PC-9 (cell line): ENCODE measurements around the gene CDK17. TPM values are rescaled to one million over a fixed set of nuclear protein-coding genes. Genes with fewer than 3 reads are reported as not detected.

Experiments
- BruUV-seq: library from RNA; stranded (reverse); fragments of 400-500 nt; replicated peaks from 2 replicates; lab custom pipeline; 2021; lab: Mats Ljungman, UMichigan
- CTCF ChIA-PET: fragments of 300-600 bp; sonication (Branson Sonifier 250); formaldehyde crosslinking; loops from one replicate; lab custom pipeline; 2022; ENCODE audit warnings: antibody characterized with exemption; lab: Charles Lee
- POLR2A ChIA-PET: fragments of 300-600 bp; sonication (Branson Sonifier 250); formaldehyde crosslinking; loops from one replicate; lab custom pipeline; 2022; ENCODE audit warnings: antibody characterized with exemption; ENCODE audit not compliant: unreplicated experiment; lab: Charles Lee
- DNase-seq, 2 experiments: peaks; one replicate each; pipeline versions ENCODE4 v3.0.0 to v3.0.0-alpha.2; 2015 to 2022; ENCODE audit warnings: mixed read lengths in 1 of 2
- H2AFZ ChIP-seq: fragments of 200-600 bp; sonication (generic); 2 replicates; pipeline ENCODE4 v1.8.1; 2017; ENCODE audit warnings: antibody characterized with exemption
- H3F3A ChIP-seq: fragments of 200-600 bp; sonication (generic); 2 replicates; pipeline ENCODE4 v1.8.1; 2017; ENCODE audit warnings: antibody characterized with exemption, mild to moderate bottlenecking, low read depth; ENCODE audit not compliant: insufficient read depth
- H3K27ac ChIP-seq: fragments of 200-600 bp; sonication (generic); 2 replicates; pipeline ENCODE4 v1.6.1; 2016; ENCODE audit warnings: mixed run types
- H3K27me3 ChIP-seq: fragments of 200-600 bp; sonication (generic); 2 replicates; pipeline ENCODE4 v1.6.1; 2016; ENCODE audit warnings: low read depth, mixed run types; ENCODE audit not compliant: insufficient read depth
- H3K36me3 ChIP-seq: fragments of 200-600 bp; sonication (generic); 2 replicates; pipeline ENCODE4 v1.6.1; 2016; ENCODE audit warnings: low read depth, mixed run types
- H3K4me1 ChIP-seq: fragments of 200-600 bp; sonication (generic); replicated peaks from 2 replicates; pipeline ENCODE4 v1.6.1; 2016; ENCODE audit warnings: mixed run types; ENCODE audit not compliant: insufficient read depth
- H3K4me2 ChIP-seq: fragments of 200-600 bp; sonication (generic); 2 replicates; pipeline ENCODE4 v1.6.1; 2017; ENCODE audit warnings: mixed run types
- H3K4me3 ChIP-seq: fragments of 200-600 bp; sonication (generic); 2 replicates; pipeline ENCODE4 v1.6.1; 2016; ENCODE audit warnings: mixed run types
- H3K79me2 ChIP-seq: fragments of 200-600 bp; sonication (generic); 2 replicates; pipeline ENCODE4 v1.6.1; 2017; ENCODE audit warnings: low read depth, mixed run types
- H3K9me2 ChIP-seq: fragments of 200-600 bp; sonication (generic); 2 replicates; pipeline ENCODE4 v1.8.1; 2017; ENCODE audit warnings: mild to moderate bottlenecking; ENCODE audit not compliant: insufficient read depth
- H3K9me3 ChIP-seq: fragments of 200-600 bp; sonication (generic); 2 replicates; pipeline ENCODE4 v1.8.1; 2016; ENCODE audit warnings: low read depth; ENCODE audit not compliant: insufficient read depth
- H4K20me1 ChIP-seq: fragments of 200-600 bp; sonication (generic); 2 replicates; pipeline ENCODE4 v1.8.1; 2017; ENCODE audit not compliant: insufficient read depth
- EZH2 ChIP-seq: fragments of 200-600 bp; sonication (generic); IDR thresholded peaks from 2 replicates; pipeline ENCODE4 v1.8.0; 2017; ENCODE audit warnings: antibody characterized with exemption, low read depth
- intact Hi-C: fragments of 100-400 bp; cut with micrococcal nuclease; formaldehyde crosslinking; loops from one replicate; pipeline ENCODE4 v1.10.0; 2022; ENCODE audit not compliant: unreplicated experiment
- total RNA-seq: library from RNA; stranded (reverse); gene quantifications from 2 replicates; pipeline ENCODE4 v1.2.3, GENCODE V29; 2021
- TF ChIP-seq, protein P1 (sequence below): fragments of 200-600 bp; sonication (generic); conservative IDR thresholded peaks from 2 replicates; pipeline ENCODE4 v1.6.1; 2017; ENCODE audit warnings: mixed run types, antibody characterized with exemption, mild to moderate bottlenecking, moderate library complexity

Gene CDK17
- total RNA-seq, 1 experiment from 2014 or later, result 29.0 TPM

DNA sequence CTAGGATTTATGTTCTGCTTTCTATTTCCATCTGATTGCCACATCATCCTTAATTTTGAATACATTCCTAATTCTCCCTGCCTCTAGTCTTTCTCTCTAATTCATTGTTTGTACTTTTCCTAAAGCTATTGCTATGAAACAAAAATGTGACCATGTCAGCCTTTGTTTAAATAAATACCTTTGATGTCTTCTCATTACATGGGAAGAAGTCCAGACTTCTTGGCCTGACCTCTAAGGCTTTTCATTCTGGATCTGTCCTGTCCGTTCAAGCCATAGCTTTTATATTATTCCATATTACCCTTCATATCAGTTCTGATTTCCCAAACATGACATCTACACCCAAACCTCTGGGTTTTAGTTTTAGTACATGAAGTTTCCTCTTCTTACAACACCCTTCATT lies 91.4 kb downstream of the CDK17 start:
- TF ChIP-seq, protein P1, sequence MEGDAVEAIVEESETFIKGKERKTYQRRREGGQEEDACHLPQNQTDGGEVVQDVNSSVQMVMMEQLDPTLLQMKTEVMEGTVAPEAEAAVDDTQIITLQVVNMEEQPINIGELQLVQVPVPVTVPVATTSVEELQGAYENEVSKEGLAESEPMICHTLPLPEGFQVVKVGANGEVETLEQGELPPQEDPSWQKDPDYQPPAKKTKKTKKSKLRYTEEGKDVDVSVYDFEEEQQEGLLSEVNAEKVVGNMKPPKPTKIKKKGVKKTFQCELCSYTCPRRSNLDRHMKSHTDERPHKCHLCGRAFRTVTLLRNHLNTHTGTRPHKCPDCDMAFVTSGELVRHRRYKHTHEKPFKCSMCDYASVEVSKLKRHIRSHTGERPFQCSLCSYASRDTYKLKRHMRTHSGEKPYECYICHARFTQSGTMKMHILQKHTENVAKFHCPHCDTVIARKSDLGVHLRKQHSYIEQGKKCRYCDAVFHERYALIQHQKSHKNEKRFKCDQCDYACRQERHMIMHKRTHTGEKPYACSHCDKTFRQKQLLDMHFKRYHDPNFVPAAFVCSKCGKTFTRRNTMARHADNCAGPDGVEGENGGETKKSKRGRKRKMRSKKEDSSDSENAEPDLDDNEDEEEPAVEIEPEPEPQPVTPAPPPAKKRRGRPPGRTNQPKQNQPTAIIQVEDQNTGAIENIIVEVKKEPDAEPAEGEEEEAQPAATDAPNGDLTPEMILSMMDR, result no peak
- TF ChIP-seq EZH2, result no peak
- Histone ChIP-seq H3K9me3 (no peaks in the 10 kb centered on the region), H4K20me1 (peaks cover 11% of the 10 kb centered on the region), H3K4me2 (no peak overlapping the region), H3K4me1 (no peaks in the 10 kb centered on the region), H3K4me3 (no peak overlapping the region), H2AFZ (no peak overlapping the region), H3K36me3 (no peaks in the 10 kb centered on the region; the same call in 1 of the 2 replicates), H3K79me2 (peaks cover 15% of the 10 kb centered on the region), H3K9me2 (no peaks in the 10 kb centered on the region), H3K27ac (no peak overlapping the region), H3K27me3 (no peaks in the 10 kb centered on the region), H3F3A (peaks cover 18% of the 10 kb centered on the region)
- DNase-seq, result no peak
- intact Hi-C loops, result no loop called here
- ChIA-PET CTCF (no interaction called here), POLR2A (no interaction called here)
- no TSS peak for BruUV-seq

DNA sequence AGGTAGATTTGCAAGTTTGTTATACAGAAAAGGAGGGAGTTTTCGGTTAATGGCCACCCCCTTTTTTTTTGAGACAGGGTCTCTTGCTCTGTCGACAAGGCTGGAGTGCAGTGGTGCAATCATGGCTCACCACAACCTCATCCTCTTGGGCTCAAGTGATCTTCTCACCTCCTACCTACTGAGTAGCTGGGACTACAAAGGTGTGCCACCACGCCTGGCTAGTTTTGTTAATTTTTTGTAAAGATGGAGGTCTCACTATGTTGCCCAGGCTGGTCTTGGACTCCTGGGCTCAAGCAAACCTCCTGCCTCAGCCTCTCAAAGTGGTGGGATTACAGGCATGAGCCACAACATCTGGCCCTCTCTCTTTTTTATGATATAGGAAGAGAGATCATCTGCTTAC lies 94.6 kb downstream of the CDK17 start:
- H3K9me3 ChIP-seq, result no peaks in the 10 kb centered on the region
- no peaks in the 10 kb centered on the region for H3K9me2 ChIP-seq
- no peak overlapping the region for H3K4me2 ChIP-seq
- ChIA-PET CTCF (no interaction called here), POLR2A (no interaction called here)
- no peak for DNase-seq
- H2AFZ ChIP-seq, result no peak overlapping the region
- no peaks in the 10 kb centered on the region for H3K27me3 ChIP-seq
- H3K36me3 ChIP-seq, result peaks cover 3% of the 10 kb centered on the region
- H3F3A ChIP-seq, result peaks cover 9% of the 10 kb centered on the region; the same call in 1 of the 2 replicates
- BruUV-seq, result no TSS peak
- peaks cover 10% of the 10 kb centered on the region; the same call in 1 of the 2 replicates for H3K79me2 ChIP-seq
- H3K27ac ChIP-seq, result no peak overlapping the region
- H3K4me3 ChIP-seq, result no peak overlapping the region
- intact Hi-C loops, result no loop called here
- peaks cover 11% of the 10 kb centered on the region; the same call in 1 of the 2 replicates for H4K20me1 ChIP-seq
- TF ChIP-seq EZH2, result no peak
- TF ChIP-seq, protein P1, result no peak
- no peaks in the 10 kb centered on the region for H3K4me1 ChIP-seq

- H3F3A ChIP-seq, result 0 out of 2 replicates have a peak, but pooled peaks cover 5% of the 10 kb centered on the region
- H2AFZ ChIP-seq, result no peak overlapping the region
- peaks cover 11% of the 10 kb centered on the region; the same call in 1 of the 2 replicates for H3K79me2 ChIP-seq
- no peak overlapping the region for H3K27ac ChIP-seq
- no peak for DNase-seq
- no peaks in the 10 kb centered on the region for H3K9me3 ChIP-seq
- no TSS peak for BruUV-seq
- no peak overlapping the region for H3K4me3 ChIP-seq
- H3K4me2 ChIP-seq, result no peak overlapping the region
- H3K4me1 ChIP-seq, result no peaks in the 10 kb centered on the region
- ChIA-PET POLR2A (no interaction called here), CTCF (no interaction called here)
- TF ChIP-seq, protein P1, result no peak
- H3K9me2 ChIP-seq, result no peaks in the 10 kb centered on the region
- peaks cover 14% of the 10 kb centered on the region for H3K36me3 ChIP-seq
- H3K27me3 ChIP-seq, result no peaks in the 10 kb centered on the region
- intact Hi-C loops, result no loop called here
- H4K20me1 ChIP-seq, result peaks cover 11% of the 10 kb centered on the region; the same call in 1 of the 2 replicates
Measured at GRCh38 chr12:96303653-96304052, 96.6 kb downstream of the CDK17 start.
